Measurements from ENCODE around the gene NCR3LG1. TPM values are rescaled to one million over a fixed set of nuclear protein-coding genes. Genes with fewer than 3 reads are reported as not detected.

NCR3LG1 gene
- total RNA-seq, 4 donors from 2014 or later = 4.6 to 6.5 (median 5.3) TPM

DNA sequence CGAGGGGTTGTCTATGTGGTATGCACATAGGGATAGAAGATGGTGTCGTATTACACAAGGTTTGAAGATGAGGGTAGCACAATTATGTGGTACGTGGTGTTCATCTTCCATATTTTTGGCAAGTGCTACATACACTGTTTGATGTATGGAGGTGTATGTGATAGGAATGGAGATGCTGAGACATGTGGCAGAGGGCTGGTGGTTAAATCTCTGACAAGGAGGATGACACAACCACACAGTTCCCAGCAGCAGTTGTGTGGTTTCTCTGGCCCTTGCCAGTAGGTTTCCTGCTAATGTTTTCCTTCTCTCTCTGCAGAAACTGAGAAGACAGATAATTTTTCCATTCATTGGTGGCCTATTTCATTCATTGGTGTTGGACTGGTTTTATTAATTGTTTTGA, 17.0 kb downstream of the NCR3LG1 start:
- intact Hi-C loops (cut with DNase I; ENCODE audit: low total_unique reads) = no loop called here
- TF ChIP-seq POLR2A (IDR thresholded peaks at IDR 0.05) = no peak
- TF ChIP-seq, protein P1, sequence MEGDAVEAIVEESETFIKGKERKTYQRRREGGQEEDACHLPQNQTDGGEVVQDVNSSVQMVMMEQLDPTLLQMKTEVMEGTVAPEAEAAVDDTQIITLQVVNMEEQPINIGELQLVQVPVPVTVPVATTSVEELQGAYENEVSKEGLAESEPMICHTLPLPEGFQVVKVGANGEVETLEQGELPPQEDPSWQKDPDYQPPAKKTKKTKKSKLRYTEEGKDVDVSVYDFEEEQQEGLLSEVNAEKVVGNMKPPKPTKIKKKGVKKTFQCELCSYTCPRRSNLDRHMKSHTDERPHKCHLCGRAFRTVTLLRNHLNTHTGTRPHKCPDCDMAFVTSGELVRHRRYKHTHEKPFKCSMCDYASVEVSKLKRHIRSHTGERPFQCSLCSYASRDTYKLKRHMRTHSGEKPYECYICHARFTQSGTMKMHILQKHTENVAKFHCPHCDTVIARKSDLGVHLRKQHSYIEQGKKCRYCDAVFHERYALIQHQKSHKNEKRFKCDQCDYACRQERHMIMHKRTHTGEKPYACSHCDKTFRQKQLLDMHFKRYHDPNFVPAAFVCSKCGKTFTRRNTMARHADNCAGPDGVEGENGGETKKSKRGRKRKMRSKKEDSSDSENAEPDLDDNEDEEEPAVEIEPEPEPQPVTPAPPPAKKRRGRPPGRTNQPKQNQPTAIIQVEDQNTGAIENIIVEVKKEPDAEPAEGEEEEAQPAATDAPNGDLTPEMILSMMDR (IDR thresholded peaks at IDR 0.05) = no peak
- H3K4me3 ChIP-seq (ENCODE audit: low read depth, poor library complexity, severe bottlenecking) = no peak overlapping the region
- DNase-seq (ENCODE audit: low spot score in 2 of 2) = no peak
- WGBS, 2 donors = 86 to 94% methylated on average over 3 of the region's 3 CpGs

GRCh38 chr11:17369094-17369493, 17.5 kb downstream of the NCR3LG1 start:
- intact Hi-C loops (cut with DNase I; ENCODE audit: low total_unique reads) = no loop called here
- DNase-seq (ENCODE audit: low spot score in 2 of 2) = no peak
- H3K4me3 ChIP-seq (ENCODE audit: low read depth, poor library complexity, severe bottlenecking) = no peak overlapping the region
- TF ChIP-seq, protein P1 (IDR thresholded peaks at IDR 0.05) = no peak
- TF ChIP-seq POLR2A (IDR thresholded peaks at IDR 0.05) = no peak

GRCh38 chr11:17369684-17370243, 18.2 kb downstream of the NCR3LG1 start:
- no peak for DNase-seq (ENCODE audit: low spot score in 2 of 2)
- TF ChIP-seq, protein P1 (IDR thresholded peaks at IDR 0.05) = no peak
- TF ChIP-seq POLR2A (IDR thresholded peaks at IDR 0.05) = no peak
- WGBS, 2 donors = 80 to 83% methylated on average over 2 of the region's 2 CpGs
- intact Hi-C loops (cut with DNase I; ENCODE audit: low total_unique reads) = no loop called here
- no peak overlapping the region for H3K4me3 ChIP-seq (ENCODE audit: low read depth, poor library complexity, severe bottlenecking)

DNA sequence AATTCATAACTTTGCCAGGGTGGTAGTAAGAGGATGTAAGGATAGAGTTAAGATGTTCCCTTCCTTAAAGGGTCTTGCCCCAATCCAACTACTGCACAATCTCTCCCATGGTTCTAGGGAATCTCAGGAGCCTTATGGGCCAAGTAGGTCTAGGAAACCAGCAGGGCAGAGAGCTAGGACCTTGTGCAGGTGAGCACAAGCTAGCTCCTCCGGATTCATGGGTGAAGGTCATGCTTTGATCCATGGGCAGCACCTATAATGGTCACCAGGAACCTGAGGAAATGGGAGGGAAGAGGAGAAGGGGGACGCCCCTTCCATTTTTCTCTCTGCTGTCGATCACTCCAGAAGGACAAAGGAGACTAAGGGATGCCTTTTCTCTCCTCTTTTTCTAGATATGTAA, 20.0 kb downstream of the NCR3LG1 start:
- no peak for DNase-seq (ENCODE audit: low spot score in 2 of 2)
- intact Hi-C loops (cut with DNase I; ENCODE audit: low total_unique reads) = no loop called here
- H3K4me3 ChIP-seq (ENCODE audit: low read depth, poor library complexity, severe bottlenecking) = no peak overlapping the region
- TF ChIP-seq, protein P1 (IDR thresholded peaks at IDR 0.05) = no peak
- TF ChIP-seq POLR2A (IDR thresholded peaks at IDR 0.05) = no peak
- 59 to 63% methylated on average over 3 of the region's 3 CpGs for WGBS, 2 donors

DNA sequence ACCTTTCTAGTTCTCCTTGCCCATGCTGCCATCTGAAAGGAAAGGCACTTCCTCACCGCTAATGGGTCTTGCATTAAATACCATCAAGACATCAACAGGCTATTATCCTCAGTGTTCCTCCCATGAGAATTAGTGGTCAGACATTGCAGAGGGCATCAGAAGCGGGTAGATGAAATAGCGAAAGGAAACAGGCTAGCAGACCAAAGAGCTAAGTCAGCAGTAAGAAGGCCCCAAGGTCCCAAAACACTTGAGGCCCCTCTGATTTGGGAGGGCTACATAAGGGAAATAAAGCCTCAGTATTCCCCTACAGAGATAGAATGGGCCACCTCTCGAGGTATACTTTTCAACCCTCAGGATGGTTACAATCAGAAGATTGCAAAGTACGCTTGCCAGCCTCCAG, 23.9 kb downstream of the NCR3LG1 start:
- intact Hi-C loops (cut with DNase I; ENCODE audit: low total_unique reads) = no loop called here
- no peak for TF ChIP-seq POLR2A (IDR thresholded peaks at IDR 0.05)
- no peak for DNase-seq (ENCODE audit: low spot score in 2 of 2)
- WGBS, 2 donors = 83 to 86% methylated on average over 5 of the region's 5 CpGs
- no peak overlapping the region for H3K4me3 ChIP-seq (ENCODE audit: low read depth, poor library complexity, severe bottlenecking)

- intact Hi-C loops (cut with DNase I; ENCODE audit: low total_unique reads) = no loop called here
- TF ChIP-seq, protein P1 (IDR thresholded peaks at IDR 0.05) = no peak
- no peak for TF ChIP-seq POLR2A (IDR thresholded peaks at IDR 0.05)
- no peak overlapping the region for H3K4me3 ChIP-seq (ENCODE audit: low read depth, poor library complexity, severe bottlenecking)
- DNase-seq (ENCODE audit: low spot score in 2 of 2) = no peak
- 66 to 72% methylated on average over 3 of the region's 3 CpGs for WGBS, 2 donors
Observed at GRCh38 chr11:17376493-17376892, 24.9 kb downstream of the NCR3LG1 start.
